Measurements from ENCODE around the gene EFCAB12.

DNA sequence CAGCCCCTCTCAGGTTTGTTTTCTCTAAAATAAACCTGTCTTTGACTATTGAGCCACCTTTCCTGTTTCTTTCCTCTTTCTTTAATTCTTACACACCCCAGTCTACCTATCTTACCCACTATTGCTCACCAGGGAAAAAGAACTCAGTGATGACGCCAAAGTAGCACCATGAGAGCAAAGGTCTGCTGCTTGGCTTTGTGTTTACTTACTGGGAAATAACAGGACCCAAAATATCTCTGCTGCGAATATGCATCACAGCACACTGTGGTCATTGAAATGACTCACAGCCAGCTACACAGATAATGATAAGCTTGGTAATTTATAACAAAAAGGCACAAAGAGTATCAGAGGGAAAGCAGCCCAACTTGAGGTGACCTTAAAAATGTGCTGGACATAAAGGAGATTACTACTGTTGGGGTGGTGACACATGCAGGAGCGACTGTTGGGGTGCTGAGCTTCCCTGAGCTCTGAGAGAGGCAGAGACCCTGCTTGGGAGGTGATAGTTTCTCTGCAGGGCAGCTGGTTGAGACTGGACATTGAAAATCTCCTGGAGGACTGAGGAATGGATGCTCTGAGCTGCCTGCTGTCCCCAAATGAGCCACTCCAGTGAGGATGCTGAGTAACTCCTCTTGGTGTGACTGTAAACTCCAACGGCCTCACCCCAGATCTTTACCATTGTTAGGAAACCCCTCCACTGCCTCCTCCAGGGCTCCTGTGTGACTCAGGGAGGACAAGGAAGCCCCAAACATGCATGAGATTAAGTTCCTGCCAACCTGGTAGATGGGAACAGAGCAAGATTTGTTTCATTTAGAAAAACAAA lies 14.5 kb downstream of the EFCAB12 start:
- TF ChIP-seq CTCF (conservative IDR thresholded peaks at IDR 0.05; ENCODE audit: low read length), result no peak
- no peak for TF ChIP-seq EZH2phosphoT487 (IDR thresholded peaks at IDR 0.05; ENCODE audit: borderline replicate concordance, low read depth, low read length)
